GM21528 (cell line): ENCODE results near the gene KBTBD12.
"Not testable (repeated sequence)": the region's sequence is repeated elsewhere in the genome, so short reads cannot be mapped to it uniquely, and the experiment has no call there.

Experiments used
- ATAC-seq: cut with Tn5 transposase; IDR thresholded peaks from one replicate; pipeline ENCODE4 v1.9.1; 2021; ENCODE audit warnings: mild to moderate bottlenecking, moderate library complexity; ENCODE audit not compliant: unreplicated experiment, low FRiP score

Gene KBTBD12

DNA sequence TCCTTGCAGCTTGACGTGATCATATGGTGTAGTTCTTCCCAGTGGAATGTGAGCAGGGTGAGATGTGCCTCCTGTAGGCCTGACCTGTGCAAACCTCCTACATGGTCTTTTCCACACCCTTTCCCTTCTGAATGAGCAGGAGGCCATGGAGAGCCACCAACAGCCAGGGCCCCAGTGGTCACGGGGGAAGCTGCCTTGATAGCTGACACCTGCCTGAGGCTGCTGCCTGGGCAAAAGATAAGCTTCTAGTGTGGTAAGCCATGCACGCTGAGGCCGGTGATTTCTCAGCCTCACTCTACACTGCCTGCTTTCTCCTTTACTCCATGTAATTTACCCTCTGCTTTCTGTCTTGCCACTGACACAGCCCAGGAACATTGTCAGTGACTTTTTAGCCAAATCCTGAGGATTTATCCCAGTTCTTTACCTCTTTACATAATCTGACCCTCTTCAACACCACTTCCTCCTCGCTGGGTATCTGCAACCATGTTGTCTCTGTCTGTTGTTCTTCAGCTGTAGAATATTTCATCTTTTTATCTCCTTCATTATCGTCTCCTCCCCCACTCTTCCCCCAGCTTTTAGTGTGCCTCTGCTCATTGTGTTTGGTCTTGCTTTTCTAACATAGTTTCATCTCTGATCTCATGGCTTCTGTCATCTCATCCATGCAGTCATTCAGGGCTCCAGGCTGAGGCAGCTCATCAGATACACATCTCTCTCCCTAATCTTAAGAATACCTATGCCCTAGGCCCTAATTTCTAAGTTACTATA lies 11.2 kb upstream of the KBTBD12 start:
- no peak for ATAC-seq

DNA sequence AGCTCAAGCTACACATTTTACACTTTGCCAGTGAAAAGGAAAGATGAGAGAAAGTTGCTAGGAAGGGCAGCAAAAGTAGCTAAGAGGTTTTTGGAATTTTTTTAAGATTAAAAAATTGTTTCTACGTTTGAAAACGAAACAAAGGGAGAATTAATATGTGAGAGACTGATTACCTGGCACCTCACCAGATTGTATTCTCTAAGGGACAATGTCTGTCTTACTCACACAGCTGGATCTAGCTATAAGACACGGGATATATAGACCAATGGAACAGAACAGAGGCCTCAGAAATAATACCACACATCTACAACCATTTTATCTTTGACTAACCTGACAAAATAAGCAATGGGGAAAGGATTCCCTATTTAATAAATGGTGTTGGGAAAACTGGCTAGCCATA lies 9.5 kb upstream of the KBTBD12 start:
- ATAC-seq, result no peak

DNA sequence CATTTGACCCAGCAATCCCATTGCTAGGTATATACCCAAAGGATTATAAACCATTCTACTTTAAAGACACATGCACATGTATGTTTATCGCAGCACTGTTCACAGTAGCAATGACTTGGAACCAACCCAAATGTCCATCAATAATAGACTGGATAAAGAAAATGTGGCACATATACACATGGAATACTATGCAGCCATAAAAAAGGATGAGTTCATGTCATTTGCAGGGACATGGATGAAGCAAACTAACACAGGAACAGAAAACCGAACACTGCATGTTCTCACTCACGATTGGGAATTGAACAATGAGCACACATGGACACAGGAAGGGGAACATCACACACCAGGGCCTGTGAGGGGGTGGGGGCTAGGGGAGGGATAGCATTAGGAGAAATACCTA lies 8.4 kb upstream of the KBTBD12 start:
- not testable (repeated sequence) for ATAC-seq

DNA sequence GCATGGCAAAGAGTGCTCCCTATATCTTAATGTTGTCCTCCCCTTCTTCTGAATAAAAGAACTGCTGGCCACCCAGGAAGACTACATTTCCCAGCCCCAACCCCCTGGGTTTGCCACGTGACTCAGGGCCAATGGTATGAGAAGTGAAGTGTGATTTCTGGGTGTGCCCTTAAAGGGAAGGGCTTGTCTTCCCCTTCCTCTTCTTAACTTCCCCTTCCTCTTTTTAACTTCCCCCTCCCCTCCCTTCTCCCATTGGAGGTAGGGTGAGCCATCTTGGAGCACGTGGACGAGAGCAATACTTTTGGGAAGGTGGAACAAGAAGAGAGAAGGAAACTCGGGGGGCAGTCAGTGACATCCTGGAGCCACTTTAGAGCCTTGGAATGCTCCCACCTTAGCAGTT lies 6.8 kb upstream of the KBTBD12 start:
- no peak for ATAC-seq

DNA sequence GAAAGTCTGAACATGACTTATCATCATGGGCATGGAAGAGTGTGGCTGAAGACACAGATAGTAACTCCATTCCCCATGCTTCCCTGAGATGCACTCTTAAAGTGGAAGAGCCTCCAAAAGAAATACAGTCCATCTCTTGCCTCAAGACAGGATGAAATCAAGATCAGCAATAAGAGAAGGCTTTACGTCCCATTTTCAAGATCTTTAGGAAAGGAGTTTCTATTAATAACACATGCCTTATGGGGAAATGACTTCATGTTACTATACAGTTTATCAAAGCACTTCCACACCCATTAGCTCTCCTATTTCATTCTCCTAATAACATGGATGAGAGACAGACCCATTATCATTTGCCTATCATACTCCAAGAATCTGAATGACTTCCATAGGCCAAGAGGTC lies 6.1 kb upstream of the KBTBD12 start:
- ATAC-seq, result no peak

DNA sequence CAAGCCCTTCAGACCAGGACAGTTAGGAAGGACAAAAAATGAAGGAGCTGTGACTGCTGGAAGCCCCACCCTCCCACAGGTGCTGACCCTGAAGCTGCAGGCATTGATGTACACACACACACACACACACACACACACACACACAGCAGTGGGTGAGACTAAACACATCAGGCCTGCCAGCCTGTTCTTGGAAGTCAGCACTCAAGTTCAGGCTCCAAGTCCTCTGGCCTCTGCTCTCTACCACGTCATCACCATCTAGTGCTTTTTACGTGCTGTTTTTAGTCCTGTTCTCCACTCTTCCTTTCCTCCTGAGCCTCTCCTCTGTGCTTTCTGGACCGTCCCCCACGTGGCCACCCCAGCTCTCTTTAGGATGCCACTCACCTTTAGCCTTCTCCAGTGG lies 5.4 kb upstream of the KBTBD12 start:
- ATAC-seq, result no peak

DNA sequence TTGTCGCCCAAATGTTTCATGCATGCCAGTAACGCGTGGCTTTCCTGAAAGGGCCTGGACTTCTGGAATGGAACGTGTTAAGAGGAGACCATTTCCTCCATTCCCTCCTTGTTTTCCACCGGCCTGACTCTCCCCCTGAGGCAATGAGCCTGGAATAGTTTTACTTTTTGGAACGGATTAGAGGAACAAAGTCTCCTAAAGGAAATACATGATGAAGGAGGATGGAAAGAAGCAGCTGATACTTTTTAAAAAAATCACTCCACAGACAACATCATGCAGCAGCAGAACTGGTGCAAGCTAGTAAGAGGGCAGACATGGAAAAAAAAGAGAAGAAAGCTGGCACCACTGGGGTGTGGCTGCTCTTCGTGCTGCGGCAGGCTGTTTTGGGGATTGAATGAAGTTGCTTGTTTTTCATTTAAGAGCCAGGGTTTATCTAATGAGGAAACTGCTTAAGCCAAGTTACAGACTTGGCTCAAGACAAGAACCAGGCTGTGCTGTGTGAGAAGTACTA lies 3.6 kb upstream of the KBTBD12 start:
- no peak for ATAC-seq

DNA sequence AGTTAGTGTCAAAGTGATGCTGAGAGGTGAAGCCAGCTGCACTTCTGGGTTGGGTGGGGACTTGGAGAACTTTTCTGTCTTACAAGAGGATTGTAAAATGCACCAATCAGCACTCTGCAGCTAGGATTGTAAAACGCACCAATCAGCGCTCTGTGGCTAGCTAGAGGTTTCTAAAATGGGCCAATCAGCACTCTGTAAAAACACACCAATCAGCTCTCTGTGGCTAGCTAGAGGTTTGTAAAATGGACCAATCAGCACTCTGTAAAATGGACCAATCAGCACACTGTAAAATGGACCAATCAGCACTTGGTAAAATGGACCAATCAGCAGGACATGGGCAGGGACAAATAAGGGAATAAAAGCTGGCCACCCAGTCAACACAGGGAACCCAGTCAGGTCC lies 1.2 kb upstream of the KBTBD12 start:
- not testable (repeated sequence) for ATAC-seq

DNA sequence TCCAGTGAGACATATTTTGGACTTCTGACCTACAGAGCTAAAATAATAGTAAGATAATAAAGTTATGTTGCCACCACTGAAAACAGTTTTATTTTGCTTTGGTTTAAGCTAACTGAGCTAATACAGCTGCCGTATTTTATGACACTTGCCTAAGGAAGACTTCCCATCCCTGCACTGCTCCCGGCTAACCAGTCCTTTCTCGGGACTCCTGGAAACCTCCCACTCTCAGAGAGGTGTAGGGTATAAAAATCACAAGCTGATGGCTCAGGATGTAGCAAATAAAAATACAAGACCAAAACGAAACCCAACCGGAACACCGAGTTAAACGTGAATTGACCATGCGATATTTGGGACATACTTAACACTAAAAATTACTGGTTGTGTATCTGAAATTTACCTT lies 448 bp upstream of the KBTBD12 start:
- no peak for ATAC-seq

DNA sequence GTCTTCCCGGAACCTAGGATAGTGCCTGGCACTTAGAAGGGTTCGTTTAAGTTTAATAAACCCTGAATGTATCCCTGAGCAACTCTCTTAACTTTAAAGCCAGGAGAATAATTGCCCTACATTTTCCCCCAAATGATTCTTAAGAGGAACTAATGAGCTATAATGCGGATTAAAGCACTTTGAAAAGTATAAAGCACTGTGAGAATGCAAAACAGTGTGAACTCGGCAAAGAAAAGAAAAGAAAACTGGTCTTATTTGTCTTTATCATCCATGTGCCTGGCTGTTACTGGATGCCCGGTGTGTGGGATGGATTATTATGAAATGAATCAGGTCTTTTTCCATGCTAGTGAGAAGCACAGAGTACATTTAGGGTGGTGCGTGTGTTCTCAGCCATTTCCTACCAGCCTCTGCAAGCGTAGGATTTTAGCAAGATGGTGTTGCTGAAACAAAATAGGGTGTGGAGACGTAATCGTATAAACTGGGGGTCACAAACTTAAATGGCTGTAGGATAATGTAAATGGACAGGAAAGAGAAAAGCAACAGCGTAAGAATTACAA lies 983 bp downstream of the KBTBD12 start:
- no peak for ATAC-seq

DNA sequence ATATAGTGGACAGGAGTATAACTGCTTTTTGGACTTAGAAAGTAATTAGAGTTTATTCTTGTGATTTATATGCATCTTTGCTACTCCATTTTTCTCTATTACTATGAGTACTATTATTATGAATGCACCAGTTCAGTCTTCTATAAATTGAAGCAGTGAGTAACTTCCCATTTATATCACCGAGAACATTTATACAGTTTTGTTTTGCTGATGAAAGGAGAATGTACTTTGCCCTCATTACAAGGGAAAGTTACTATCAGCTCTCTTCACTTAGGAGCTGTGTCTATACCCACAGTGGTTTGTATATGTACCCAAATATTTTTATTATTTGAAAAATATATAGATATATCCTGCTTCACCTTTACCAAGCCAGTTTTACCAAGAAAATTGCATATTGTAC lies 5.7 kb downstream of the KBTBD12 start:
- no peak for ATAC-seq

DNA sequence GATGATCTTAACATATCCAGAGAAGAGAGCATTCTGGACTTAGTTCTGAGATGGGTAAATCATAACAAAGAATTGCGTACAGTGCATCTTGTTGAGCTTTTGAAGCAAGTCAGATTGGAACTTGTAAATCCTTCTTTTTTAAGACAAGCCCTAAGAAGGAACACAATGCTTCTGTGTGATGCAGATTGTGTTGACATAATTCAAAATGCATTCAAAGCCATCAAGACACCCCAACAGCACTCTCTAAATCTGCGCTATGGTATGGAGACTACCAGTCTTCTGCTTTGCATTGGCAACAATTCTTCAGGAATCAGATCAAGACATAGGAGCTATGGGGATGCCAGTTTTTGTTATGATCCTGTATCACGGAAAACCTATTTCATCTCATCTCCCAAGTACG lies 8.6 kb downstream of the KBTBD12 start:
- ATAC-seq, result no peak

DNA sequence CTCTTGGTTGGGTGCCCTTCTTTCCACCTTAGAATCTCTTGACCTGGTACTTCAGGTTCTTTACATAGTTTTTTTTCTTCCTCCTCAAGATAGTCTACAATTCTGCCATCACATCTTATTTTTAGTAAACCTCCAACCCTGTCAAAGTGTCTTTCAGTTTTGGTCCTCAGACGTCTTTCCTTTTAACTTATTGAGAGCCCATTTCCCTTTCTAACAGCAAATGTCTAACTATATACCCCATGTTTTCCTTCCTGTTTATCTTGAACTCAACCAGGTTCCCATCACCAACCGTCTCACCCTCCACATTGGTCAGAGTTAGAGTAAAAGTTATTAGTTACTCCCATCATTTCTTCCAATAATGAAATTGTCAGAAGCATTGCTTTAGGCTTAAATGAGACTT lies 10.4 kb downstream of the KBTBD12 start:
- no peak for ATAC-seq

DNA sequence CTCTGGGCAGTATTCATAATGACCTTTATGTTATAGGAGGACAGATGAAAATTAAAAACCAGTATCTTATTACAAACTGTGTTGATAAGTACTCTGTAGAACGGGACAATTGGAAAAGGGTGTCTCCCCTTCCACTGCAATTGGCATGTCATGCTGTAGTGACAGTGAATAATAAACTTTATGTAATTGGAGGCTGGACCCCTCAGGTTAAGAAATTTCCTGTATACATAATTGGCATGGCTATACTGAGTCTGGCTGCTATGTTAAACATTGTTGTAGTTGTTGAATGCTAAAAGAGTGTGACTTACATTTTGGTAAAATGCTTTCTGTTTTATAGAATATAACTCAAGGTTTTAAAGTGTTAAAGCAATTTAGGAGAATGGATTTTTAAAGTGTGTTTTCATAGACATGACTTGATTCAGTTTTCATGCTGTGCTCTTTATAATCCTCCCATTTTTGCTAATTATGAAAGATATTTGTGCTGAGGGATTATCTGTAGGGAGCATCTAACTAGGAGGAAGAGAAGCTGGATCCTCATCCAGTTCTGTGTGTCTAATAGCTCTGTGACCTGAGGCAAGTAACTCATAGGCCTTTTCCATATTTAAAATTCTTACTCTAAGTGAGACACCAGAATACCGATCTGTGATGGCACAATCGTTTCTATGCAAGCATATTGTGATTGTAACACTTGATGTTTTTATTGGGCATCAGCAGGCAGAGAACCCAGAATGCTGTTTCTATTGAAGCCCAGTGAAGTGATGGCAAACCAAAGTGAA lies 13.0 kb downstream of the KBTBD12 start:
- no peak for ATAC-seq

DNA sequence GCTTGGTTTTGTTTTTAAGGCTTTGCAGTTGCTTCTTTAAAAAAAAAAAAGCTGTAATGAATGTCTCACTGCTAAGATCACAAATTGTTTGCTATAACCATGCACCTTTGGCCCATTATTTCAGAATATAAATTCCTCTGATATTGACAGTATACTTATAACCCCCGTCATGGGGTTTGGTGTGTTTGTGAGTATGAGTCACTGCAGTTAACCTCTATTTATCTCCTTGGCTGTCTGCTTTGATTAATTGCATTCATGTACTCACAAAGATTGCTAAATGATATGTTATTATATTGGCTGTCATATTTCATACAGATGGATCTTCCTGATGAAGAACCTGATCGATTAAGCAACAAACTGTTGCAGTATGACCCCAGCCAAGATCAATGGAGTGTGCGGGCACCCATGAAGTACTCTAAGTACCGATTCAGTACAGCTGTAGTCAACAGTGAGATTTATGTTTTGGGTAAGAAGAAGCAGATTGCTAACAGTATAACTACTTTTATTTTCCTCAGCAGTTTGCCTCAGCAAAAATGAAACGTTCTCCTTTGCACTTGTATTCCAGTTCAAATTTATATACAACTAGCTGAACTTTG lies 14.9 kb downstream of the KBTBD12 start:
- no peak for ATAC-seq

DNA sequence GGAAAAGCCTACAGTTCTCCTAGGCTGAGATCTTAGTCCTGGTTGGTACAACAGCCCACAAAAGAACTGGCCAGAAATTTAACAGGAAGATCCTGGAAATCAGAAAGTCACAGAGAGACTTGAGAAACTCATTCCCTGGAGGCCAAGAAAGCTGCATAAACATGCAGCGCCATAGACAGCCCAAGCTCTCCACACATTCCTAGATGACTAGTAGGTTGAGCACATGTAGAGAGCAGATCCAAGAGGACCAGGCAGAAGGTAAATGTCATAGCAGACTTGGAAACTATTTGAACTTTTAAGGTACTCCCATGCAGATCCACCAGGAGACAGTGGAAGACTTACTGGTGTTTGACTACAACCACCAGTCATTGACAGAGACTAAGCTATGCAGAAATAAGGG lies 18.4 kb downstream of the KBTBD12 start:
- ATAC-seq, result no peak

DNA sequence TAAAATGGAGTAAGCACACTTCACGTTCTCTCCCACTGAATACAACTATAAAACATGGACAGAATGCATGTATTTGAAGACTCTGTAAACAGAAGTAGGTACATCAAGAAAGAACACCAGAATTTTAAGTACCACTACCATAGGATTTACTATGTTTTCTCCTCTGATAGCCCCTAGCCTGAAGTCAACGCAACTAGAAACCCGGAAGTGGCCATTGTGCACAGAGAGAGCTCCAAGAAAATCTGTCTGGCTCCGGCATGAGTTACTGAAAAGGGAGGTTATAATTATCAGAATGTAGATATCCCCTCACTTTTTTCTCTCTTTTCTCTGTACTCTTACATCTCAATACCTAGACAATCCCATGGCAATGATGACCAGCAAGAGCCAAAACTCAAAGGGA lies 23.8 kb downstream of the KBTBD12 start:
- no peak for ATAC-seq

DNA sequence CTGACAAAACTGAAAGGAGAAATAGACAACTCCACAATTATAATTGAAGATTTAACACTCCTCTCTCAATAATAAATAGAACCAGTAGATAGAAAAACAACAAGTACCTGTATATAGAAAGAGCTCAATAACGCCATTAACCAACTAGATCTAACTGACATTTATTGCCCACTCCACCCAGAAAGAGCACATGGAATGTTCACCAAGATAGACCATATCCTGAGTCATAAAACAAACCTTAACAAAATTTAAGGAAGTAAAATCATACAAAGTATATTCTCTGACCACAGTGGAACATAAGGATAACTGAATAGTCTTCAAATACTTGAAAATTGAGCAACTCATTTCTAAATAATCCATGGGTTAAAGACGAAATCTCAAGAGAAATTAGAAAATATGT lies 25.1 kb downstream of the KBTBD12 start:
- no peak for ATAC-seq

DNA sequence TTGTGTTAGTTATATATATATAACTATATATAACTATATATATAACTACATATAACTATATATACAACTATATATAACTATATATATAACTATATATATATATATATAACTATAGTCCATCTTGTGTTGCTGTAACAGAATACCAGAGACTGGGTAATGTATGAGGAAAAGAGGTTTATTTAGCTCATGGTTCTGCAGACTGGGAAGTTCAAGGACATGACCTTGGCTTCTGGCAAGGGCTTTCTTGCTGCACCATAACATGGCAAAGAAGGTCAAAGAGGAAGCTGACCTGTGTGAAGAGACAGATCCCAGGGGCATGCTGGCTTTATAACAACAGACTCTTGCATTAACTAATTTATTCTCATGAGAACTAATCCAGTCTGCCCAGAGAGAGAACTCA lies 27.6 kb downstream of the KBTBD12 start:
- no peak for ATAC-seq

DNA sequence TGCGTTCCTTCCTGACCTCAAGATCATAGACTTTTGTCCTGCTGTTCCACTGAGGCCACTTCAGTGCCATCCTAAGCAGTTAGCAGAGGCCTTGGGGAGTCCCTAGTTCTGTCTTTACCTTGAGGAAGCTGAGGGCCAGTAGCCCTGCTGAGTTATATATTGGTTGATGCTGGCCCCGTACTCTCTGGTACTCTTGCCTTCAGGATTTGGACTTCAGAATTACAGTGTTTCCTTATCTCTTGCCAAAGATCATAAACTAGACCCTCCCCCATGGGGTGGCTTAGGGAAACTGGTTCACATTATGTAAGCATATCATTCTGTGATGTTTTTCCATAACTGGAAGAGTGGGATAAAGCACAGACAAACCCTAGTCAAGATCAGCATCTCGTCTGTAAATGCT lies 33.2 kb downstream of the KBTBD12 start:
- ATAC-seq, result no peak

DNA sequence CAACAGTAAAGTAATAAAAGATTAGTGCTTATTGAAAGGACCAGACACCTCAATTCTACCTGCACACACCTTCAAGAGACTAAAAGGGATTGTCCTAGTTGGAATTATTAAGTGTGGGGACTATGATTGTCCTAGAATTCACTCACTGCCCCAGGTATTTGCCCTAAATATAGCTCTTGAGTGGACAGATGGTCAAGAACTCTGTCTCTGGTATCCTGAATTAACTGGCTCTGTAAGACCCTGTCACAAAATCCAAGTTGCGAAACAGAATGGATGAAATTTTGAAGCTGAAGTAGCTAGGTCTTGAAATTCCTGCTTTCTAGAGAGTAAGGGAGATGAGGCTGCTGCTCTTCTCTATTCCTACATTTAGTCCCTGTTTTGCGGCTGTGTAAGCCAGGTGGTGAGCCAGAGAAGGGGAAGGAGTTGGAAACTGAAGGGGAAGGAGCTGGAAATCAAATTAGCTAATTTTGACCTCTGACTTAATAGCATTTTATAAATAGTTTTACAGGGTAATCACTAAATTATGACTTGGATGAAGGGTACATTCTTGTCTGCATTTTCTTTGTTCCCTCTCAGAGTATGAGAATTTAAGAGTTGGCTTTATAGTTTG lies 34.5 kb downstream of the KBTBD12 start:
- no peak for ATAC-seq
